ENCODE results near the gene MYH9.

MYH9 gene

DNA sequence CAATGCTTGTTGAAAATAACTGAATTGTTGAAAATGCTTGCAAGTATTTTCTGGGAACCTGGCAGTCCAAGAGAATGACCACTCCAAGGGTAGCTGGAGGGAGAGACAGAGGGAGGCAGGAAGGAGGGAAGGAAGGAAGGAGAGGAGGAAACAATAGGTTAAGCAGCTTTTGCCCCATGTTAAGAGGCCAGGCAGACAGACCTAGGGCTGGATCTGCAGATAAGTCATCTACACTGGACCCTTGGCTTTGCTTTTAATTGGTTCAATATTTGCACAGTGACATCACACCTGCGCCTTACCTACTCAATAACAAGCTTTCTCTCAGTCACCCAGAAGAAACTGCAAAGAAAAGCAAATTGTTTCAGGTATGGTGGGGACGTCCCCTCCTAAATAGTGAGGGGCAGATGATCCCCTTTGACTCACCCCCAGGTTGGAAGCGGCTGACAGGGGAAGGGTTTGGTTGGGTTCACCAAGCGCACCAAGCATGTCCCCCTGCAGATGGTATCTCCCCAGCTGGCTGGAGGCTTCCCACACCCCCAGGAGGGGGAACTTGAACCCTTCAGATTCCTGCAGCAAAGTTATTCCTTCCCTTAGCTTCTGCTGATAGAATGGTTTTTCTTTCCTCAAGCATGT, 24.3 kb downstream of the MYH9 start:
- 0 out of 2 replicates have a peak overlapping the region, but pooled peaks have one; percentile 12 for H3K9ac ChIP-seq
- no peaks in the 10 kb centered on the region for H3K9me3 ChIP-seq
- H3K36me3 ChIP-seq: peaks cover 75% of the 10 kb centered on the region
- H3K4me3 ChIP-seq: no peak overlapping the region
- H3K27me3 ChIP-seq: no peaks in the 10 kb centered on the region
- H3K4me1 ChIP-seq: peaks cover 100% of the 10 kb centered on the region
- H3K27ac ChIP-seq: no peak overlapping the region
- peak overlapping the region; percentile 100 for H3K4me2 ChIP-seq
- H4K20me1 ChIP-seq: peaks cover 100% of the 10 kb centered on the region
- no peak for TF ChIP-seq Cebpa-rat (IDR thresholded peaks at IDR 0.05)

DNA sequence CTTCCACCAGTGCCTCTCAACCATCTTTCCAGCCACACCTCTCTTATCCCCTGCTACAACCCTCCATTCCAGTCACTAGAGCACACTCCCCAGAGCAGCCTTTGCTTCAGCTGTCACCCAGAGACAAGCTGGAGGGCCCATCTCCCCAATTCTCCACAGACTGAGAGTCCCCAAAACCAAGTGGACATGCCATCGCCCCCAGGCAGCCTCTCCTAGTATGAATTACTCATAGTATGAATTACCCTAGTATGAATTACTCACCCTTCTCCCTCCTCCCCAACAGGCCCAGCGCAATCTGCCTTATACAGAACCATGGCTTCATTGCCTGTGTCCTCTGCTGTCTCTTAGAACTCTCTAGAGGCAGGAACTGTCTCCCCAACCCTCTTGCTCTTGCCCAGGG, 24.8 kb downstream of the MYH9 start:
- H3K9ac ChIP-seq: peak overlapping the region; percentile 12; the same call in 1 of the 2 replicates
- no peak overlapping the region for H3K27ac ChIP-seq
- TF ChIP-seq Cebpa-rat (IDR thresholded peaks at IDR 0.05): no peak
- no peaks in the 10 kb centered on the region for H3K27me3 ChIP-seq
- no peak overlapping the region for H3K4me3 ChIP-seq
- H3K36me3 ChIP-seq: peaks cover 75% of the 10 kb centered on the region
- peak overlapping the region; percentile 100 for H3K4me2 ChIP-seq
- H4K20me1 ChIP-seq: peaks cover 100% of the 10 kb centered on the region
- peaks cover 100% of the 10 kb centered on the region for H3K4me1 ChIP-seq
- no peaks in the 10 kb centered on the region for H3K9me3 ChIP-seq

DNA sequence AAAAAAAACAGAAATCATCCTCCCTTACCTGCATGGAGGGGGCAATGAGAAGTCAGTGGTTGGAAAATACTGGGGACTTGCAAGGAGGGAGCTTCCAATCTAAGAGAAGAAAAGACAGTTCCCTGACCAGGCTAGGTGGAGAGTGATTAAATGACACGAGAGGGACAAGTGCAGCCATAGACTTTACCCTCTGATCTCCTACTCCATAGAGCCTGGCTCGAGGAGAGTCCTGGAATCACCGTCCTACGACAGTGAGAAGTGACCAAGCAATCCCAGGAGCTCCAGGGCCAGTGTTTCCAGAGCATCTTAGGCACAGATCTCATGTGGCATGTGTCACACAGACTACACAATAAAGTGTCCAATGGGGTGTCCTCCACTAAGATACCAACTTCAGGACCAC, 25.7 kb downstream of the MYH9 start:
- TF ChIP-seq Cebpa-rat (IDR thresholded peaks at IDR 0.05): no peak
- Histone ChIP-seq H3K9me3 (no peaks in the 10 kb centered on the region), H4K20me1 (peaks cover 100% of the 10 kb centered on the region), H3K4me2 (peak overlapping the region; percentile 100), H3K27me3 (no peaks in the 10 kb centered on the region), H3K9ac (no peak overlapping the region), H3K36me3 (peaks cover 73% of the 10 kb centered on the region), H3K27ac (no peak overlapping the region), H3K4me1 (peaks cover 100% of the 10 kb centered on the region), H3K4me3 (no peak overlapping the region)

DNA sequence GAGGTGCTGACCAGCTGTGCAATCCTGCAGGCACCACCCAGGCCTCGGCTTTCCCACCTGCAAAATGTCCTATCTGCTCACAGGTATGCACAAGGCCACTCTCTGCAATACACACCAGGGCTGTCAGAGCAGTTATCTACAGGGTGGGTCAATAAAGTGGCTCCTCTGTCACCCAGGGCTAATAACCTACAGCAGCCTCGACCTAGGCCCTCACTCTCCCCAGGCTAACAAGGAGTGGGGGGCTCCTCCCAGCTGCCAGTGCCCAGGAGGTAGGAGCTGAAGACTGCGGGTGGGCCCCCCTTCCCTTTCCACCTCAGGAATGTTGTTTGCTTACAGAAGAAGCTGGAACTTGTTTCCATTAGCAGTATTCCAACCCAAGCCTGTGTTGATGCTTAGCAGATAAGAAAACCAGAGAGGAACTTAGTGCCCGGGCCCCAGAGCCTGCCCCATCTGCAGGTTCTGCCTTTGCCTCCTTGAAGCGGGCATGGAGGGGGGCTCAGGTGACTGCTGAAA, 26.8 kb downstream of the MYH9 start:
- Histone ChIP-seq H3K27me3 (no peaks in the 10 kb centered on the region), H3K9me3 (no peaks in the 10 kb centered on the region), H3K9ac (no peak overlapping the region), H3K4me2 (peak overlapping the region; percentile 100), H4K20me1 (peaks cover 100% of the 10 kb centered on the region), H3K27ac (no peak overlapping the region), H3K36me3 (peaks cover 68% of the 10 kb centered on the region), H3K4me3 (no peak overlapping the region), H3K4me1 (peaks cover 100% of the 10 kb centered on the region)
- TF ChIP-seq Cebpa-rat (IDR thresholded peaks at IDR 0.05): no peak

DNA sequence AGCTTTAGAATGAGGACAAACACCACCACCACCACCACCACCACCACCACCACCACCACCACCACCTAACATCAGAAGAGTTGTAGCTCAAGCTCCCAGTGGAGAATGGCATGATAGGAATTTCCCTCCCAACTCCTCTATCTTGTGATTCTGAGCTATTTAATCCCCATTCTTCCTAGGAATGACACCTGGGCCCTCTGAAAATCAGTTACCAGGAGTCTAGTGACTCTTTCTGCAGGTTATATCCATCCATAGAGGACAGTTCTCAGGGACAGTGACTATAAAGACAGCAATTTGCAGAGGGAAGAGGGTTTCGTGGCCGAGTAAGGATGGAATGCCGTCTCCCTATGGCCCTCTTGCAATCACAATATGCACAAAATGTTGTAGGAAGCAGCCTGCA, 27.8 kb downstream of the MYH9 start:
- no peak for TF ChIP-seq Cebpa-rat (IDR thresholded peaks at IDR 0.05)
- Histone ChIP-seq H4K20me1 (peaks cover 100% of the 10 kb centered on the region), H3K4me2 (peak overlapping the region; percentile 100), H3K27ac (no peak overlapping the region), H3K9me3 (no peaks in the 10 kb centered on the region), H3K9ac (no peak overlapping the region), H3K4me1 (peaks cover 100% of the 10 kb centered on the region), H3K36me3 (peaks cover 66% of the 10 kb centered on the region), H3K27me3 (no peaks in the 10 kb centered on the region), H3K4me3 (no peak overlapping the region)

DNA sequence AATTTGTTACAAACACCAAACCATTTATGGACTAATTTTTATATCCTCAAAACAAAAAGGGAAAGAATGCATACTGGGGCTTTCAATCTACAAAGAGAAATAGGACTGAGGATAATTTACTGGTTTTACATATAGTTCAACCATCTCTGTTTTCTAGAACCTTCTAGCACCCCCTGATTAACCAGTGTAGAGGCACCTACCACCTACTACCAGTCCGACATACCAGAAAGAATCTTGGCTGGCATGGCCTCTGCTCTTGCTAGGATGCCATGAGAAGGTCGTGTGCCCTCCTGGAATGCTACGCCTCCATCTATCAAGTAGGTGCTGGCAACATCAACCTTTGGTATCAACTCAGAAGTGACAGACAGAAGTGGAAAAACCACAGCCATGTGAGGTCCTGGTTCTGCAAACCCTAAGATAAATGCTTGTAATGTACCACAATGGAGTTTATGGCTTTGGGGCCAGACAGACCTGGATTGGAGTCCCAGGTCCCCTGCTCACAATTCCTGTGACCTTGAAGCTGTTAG, 28.2 kb downstream of the MYH9 start:
- H3K27ac ChIP-seq: 0 out of 2 replicates have a peak overlapping the region, but pooled peaks have one; percentile 43
- no peaks in the 10 kb centered on the region for H3K27me3 ChIP-seq
- peaks cover 64% of the 10 kb centered on the region for H3K36me3 ChIP-seq
- H3K4me1 ChIP-seq: peaks cover 100% of the 10 kb centered on the region
- no peak overlapping the region for H3K4me3 ChIP-seq
- H4K20me1 ChIP-seq: peaks cover 100% of the 10 kb centered on the region
- H3K9me3 ChIP-seq: no peaks in the 10 kb centered on the region
- peak overlapping the region; percentile 100 for H3K4me2 ChIP-seq
- H3K9ac ChIP-seq: no peak overlapping the region
- no peak for TF ChIP-seq Cebpa-rat (IDR thresholded peaks at IDR 0.05)

DNA sequence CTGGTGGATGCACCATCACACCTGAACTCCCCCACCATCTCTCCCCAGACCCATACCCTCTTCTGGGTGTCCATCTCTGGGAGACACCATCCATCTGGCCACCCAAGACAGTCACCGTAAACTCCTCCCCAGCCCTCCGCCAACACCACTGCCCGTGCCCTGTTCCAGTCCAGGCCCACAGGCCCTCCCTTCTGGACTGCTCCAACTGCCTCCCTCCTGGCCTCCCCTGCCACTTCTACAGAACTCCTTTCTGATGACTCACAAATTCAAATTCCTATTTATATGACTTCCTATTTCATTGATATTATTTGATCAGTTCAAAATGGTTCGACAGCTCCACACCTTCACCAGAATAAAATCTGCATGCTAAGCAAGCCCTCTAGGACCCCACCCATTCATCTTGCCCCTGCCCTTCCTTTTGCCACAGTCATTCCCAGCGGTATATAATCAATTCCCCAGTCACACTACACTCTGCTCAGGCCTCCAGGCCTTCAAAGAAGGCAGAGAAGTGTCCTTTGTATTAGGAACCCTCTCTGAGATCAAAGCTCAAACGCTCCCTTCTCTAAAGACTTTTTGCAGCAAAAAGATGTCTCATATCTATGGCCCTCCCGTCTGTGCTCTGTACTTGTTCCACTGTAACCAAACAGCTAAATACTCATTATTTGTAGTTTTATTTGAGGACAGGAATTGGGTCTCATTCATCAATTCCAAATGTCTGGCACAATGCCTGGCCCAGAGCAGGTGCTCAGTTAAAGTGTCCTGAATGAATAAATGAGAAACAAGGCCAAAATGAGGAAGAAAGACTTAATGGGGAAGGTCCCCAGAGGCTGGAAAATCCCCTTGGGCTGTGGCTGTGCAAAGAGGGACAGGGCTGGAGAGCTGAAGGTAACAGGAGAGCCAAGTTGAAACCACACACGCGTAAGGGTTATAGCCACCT, 29.0 kb downstream of the MYH9 start:
- Histone ChIP-seq H3K9ac (no peak overlapping the region), H3K27me3 (no peaks in the 10 kb centered on the region), H3K9me3 (no peaks in the 10 kb centered on the region), H3K4me2 (peak overlapping the region; percentile 100), H3K36me3 (peaks cover 57% of the 10 kb centered on the region), H3K4me3 (no peak overlapping the region), H4K20me1 (peaks cover 100% of the 10 kb centered on the region), H3K27ac (peak overlapping the region; percentile 43; the same call in 1 of the 2 replicates), H3K4me1 (peaks cover 100% of the 10 kb centered on the region)
- no peak for TF ChIP-seq Cebpa-rat (IDR thresholded peaks at IDR 0.05)

DNA sequence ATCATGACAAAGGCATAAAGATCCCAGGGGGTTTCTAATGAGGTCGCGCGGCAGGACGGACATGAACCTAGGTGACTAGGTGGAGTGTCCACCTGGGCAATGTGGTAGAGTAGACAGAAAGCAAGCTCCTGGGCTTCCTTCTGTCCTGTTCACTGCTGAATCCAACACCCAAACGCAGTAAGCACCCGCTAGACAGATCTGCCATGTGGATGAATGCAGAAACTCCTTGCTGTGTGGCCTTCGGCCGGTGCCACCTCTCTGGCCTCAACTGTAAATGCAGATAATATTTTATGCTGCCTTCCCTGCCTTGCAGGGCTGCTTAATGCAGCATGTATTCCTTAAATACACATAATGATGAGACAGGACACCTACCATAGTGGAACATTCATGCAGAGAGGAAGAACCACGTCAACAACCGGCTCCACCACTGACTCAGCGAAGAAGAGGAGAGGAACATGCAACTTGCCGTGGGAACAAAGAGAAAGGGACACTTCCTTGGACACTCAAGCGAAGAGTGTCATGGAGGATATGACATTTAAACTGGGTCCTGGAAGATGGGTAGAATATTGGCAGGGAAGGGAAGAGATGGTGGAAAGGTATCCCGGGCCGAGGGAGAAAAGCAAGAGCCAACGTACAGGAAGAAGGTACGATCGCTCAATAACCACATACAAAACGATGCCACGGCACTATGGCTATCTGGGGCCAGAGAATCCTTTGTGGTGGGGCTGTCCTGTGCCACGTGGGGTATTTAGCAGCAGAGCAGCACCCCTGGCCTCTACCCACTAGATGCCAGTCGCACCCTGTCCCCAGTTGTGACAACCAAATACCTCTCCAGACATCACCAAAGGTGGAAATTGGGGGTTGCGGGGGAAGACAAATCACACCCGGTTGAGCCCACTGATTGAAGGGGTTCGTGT, 30.8 kb downstream of the MYH9 start:
- Histone ChIP-seq H3K36me3 (peaks cover 51% of the 10 kb centered on the region), H3K4me1 (peaks cover 100% of the 10 kb centered on the region), H3K27ac (peak overlapping the region; percentile 50), H3K4me3 (no peak overlapping the region), H4K20me1 (peaks cover 100% of the 10 kb centered on the region), H3K4me2 (peak overlapping the region; percentile 100), H3K9me3 (no peaks in the 10 kb centered on the region), H3K27me3 (no peaks in the 10 kb centered on the region), H3K9ac (no peak overlapping the region)
- no peak for TF ChIP-seq Cebpa-rat (IDR thresholded peaks at IDR 0.05)

DNA sequence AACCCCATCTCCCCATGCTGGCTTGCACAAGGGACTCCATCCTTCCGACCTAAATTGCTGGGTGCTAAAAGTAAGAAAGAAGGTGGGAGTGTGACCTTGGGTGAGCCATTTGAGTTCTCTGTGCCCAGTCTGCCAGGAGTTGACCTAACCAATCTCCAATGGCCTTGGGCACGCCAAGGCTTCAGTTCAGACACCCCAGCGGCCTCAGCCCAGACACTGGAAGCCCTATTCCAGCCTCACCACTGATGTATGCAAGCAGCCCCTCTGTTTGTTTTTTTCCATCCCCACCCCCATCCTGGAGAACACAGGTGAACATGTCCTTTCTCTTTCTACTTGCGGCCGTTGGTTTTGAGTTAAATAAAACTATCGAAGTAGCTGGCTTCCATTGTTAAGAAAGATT, 31.9 kb downstream of the MYH9 start:
- Histone ChIP-seq H4K20me1 (peaks cover 100% of the 10 kb centered on the region), H3K9ac (peak overlapping the region; percentile 78), H3K27me3 (no peaks in the 10 kb centered on the region)

More for the DNA sequence above, 31.9 kb downstream of the MYH9 start:
- Histone ChIP-seq H3K9me3 (no peaks in the 10 kb centered on the region), H3K27ac (peak overlapping the region; percentile 69), H3K4me3 (peak overlapping the region; percentile 47; the same call in 1 of the 2 replicates), H3K4me2 (peak overlapping the region; percentile 100), H3K36me3 (peaks cover 50% of the 10 kb centered on the region), H3K4me1 (peaks cover 100% of the 10 kb centered on the region)
- no peak for TF ChIP-seq Cebpa-rat (IDR thresholded peaks at IDR 0.05)
